Measurements from ENCODE around the gene TMTC2.

GRCh38 chr12:82721726-82722125, 35.0 kb downstream of the TMTC2 start:
- TF ChIP-seq, protein P1, sequence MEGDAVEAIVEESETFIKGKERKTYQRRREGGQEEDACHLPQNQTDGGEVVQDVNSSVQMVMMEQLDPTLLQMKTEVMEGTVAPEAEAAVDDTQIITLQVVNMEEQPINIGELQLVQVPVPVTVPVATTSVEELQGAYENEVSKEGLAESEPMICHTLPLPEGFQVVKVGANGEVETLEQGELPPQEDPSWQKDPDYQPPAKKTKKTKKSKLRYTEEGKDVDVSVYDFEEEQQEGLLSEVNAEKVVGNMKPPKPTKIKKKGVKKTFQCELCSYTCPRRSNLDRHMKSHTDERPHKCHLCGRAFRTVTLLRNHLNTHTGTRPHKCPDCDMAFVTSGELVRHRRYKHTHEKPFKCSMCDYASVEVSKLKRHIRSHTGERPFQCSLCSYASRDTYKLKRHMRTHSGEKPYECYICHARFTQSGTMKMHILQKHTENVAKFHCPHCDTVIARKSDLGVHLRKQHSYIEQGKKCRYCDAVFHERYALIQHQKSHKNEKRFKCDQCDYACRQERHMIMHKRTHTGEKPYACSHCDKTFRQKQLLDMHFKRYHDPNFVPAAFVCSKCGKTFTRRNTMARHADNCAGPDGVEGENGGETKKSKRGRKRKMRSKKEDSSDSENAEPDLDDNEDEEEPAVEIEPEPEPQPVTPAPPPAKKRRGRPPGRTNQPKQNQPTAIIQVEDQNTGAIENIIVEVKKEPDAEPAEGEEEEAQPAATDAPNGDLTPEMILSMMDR (IDR thresholded peaks at IDR 0.05): no peak
- TF ChIP-seq EP300 (IDR thresholded peaks at IDR 0.05): no peak
- TF ChIP-seq POLR2A (IDR thresholded peaks at IDR 0.05): no peak

Measured in tibial nerve (tissue), 4 donors.